Stimulated activated CD8-positive, alpha-beta memory T cell treated with anti-CD3 and anti-CD28 coated beads, Interleukin-7, amount 100 ng/mL, for 48 hours (primary cell): ENCODE data around the gene R3HDML.

Experiments used
- DNase-seq, 2 donors: peaks; one replicate each; pipeline ENCODE4 v3.0.0-alpha.2; 2020; ENCODE audit warnings: low read depth in 1 of 2; ENCODE audit errors: extremely low read depth in 1 of 2

R3HDML gene

GRCh38 chr20:44398335-44398734 lies 61.5 kb downstream of the R3HDML start:
- DNase-seq: no peak

DNA sequence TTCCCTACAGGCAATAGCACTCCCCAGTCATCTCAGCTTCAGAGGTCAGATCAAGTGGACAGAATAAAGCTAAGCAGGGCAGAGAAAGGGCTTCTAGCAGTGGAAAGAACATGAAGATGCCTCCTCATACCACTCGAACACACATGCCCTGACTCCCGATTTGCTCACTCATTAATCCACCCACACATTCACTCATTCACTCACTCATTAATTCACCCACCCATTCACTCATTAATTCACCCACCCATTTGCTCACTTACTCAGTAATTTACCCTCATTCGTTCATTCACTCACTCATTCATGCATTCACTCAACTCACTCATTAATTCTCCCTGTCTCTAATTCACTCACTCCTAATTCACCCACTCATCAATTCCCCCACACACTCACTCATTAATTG lies 62.6 kb downstream of the R3HDML start:
- DNase-seq: no peak

DNA sequence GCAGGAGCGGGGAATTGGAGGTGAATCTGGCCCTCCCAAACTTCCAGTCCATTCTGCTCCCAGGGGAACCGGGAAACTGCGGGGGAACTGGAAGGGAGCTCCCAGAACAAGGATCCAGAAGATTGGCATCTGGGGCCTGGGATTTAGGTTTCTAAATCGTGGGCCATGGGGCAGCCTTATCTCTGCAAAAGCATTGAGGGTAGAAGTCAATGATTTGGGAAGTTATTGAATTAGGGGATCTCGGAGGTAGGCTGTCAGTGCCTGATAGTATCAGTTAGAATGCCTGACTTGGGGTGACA lies 63.8 kb downstream of the R3HDML start:
- DNase-seq: no peak
